Measurements from ENCODE around the gene SULT1A2.
"Not testable (repeated sequence)": the region's sequence is repeated elsewhere in the genome, so short reads cannot be mapped to it uniquely, and the experiment has no call there.

The SULT1A2 gene

GRCh38 chr16:28608867-28609596 lies 12.2 kb upstream of the SULT1A2 start:
- DNase-seq: not testable (repeated sequence)

GRCh38 chr16:28608496-28608808 lies 11.6 kb upstream of the SULT1A2 start:
- not testable (repeated sequence) for DNase-seq

- DNase-seq: not testable (repeated sequence)
Measured at GRCh38 chr16:28607681-28608495, 11.0 kb upstream of the SULT1A2 start.

- DNase-seq: no peak
Measured at GRCh38 chr16:28607116-28607623, 10.3 kb upstream of the SULT1A2 start.

- DNase-seq: no peak
Measured at GRCh38 chr16:28606291-28607115, 9.7 kb upstream of the SULT1A2 start.

- DNase-seq: no peak
Measured at GRCh38 chr16:28604186-28604565, 7.3 kb upstream of the SULT1A2 start.

GRCh38 chr16:28603381-28604185 lies 6.7 kb upstream of the SULT1A2 start:
- no peak for DNase-seq

GRCh38 chr16:28602529-28602928 lies 5.7 kb upstream of the SULT1A2 start:
- DNase-seq: no peak

GRCh38 chr16:28602062-28602461 lies 5.2 kb upstream of the SULT1A2 start:
- DNase-seq: not testable (repeated sequence)

GRCh38 chr16:28601589-28601988 lies 4.7 kb upstream of the SULT1A2 start:
- not testable (repeated sequence) for DNase-seq

GRCh38 chr16:28600965-28601364 lies 4.1 kb upstream of the SULT1A2 start:
- not testable (repeated sequence) for DNase-seq

- DNase-seq: not testable (repeated sequence)
Measured at GRCh38 chr16:28599377-28600285, 2.8 kb upstream of the SULT1A2 start.

- DNase-seq: no peak
Measured at GRCh38 chr16:28597692-28598261, 927 bp upstream of the SULT1A2 start.

GRCh38 chr16:28596115-28596630 lies 677 bp downstream of the SULT1A2 start:
- DNase-seq: no peak

- DNase-seq: not testable (repeated sequence)
Measured at GRCh38 chr16:28595451-28595850, 1.4 kb downstream of the SULT1A2 start.

- no peak for DNase-seq
Measured at GRCh38 chr16:28592979-28593553, 3.8 kb downstream of the SULT1A2 start.

- no peak for DNase-seq
Measured at GRCh38 chr16:28592511-28592910, 4.3 kb downstream of the SULT1A2 start.

- DNase-seq: no peak
Measured at GRCh38 chr16:28591355-28591754, 5.5 kb downstream of the SULT1A2 start.

GRCh38 chr16:28590384-28591340 lies 6.2 kb downstream of the SULT1A2 start:
- DNase-seq: no peak
